GF-D8 (cell line): ENCODE data around the gene KRTAP10-1.
"Not testable (repeated sequence)": the region's sequence is repeated elsewhere in the genome, so short reads cannot be mapped to it uniquely, and the experiment has no call there.

ENCODE experiments used
- DNase-seq: peaks from one replicate; lab custom pipeline; 2025; lab: John Stamatoyannopoulos, UW

Gene KRTAP10-1

GRCh38 chr21:44539991-44540666 lies at the start of gene KRTAP10-1:
Gene KRTAP10-1 (minus strand): TSS chr21:44540195. CDS start chr21:44540150, 45 bp downstream.
- no peak for DNase-seq

GRCh38 chr21:44589094-44589493 lies 49.1 kb upstream of the KRTAP10-1 start:
- DNase-seq = no peak

- DNase-seq = no peak
These were observed 45.9 kb upstream of the KRTAP10-1 start for GRCh38 chr21:44585892-44586291.

- DNase-seq = no peak
These were observed 43.8 kb upstream of the KRTAP10-1 start for GRCh38 chr21:44583800-44584147.

GRCh38 chr21:44583089-44583799 lies 43.2 kb upstream of the KRTAP10-1 start:
- DNase-seq = no peak

- DNase-seq = no peak
These were observed 42.1 kb upstream of the KRTAP10-1 start for GRCh38 chr21:44582055-44582454.

GRCh38 chr21:44581158-44581557 lies 41.2 kb upstream of the KRTAP10-1 start:
- no peak for DNase-seq

- DNase-seq = not testable (repeated sequence)
These were observed 40.3 kb upstream of the KRTAP10-1 start, which contains the start of gene KRTAP10-5 for GRCh38 chr21:44580231-44580821. Gene KRTAP10-5 (minus strand): TSS chr21:44580604. CDS start chr21:44580578, 26 bp downstream.

GRCh38 chr21:44579833-44580144 lies 39.8 kb upstream of the KRTAP10-1 start:
- DNase-seq = no peak

- no peak for DNase-seq
These were observed 39.2 kb upstream of the KRTAP10-1 start for GRCh38 chr21:44579056-44579832.

- no peak for DNase-seq
These were observed 38.5 kb upstream of the KRTAP10-1 start for GRCh38 chr21:44578371-44579055.

- DNase-seq = no peak
These were observed 36.0 kb upstream of the KRTAP10-1 start for GRCh38 chr21:44576025-44576420.

- DNase-seq = no peak
These were observed 35.5 kb upstream of the KRTAP10-1 start for GRCh38 chr21:44575307-44576024.

- DNase-seq = no peak
These were observed 34.7 kb upstream of the KRTAP10-1 start for GRCh38 chr21:44574457-44575306.

- not testable (repeated sequence) for DNase-seq
These were observed 33.8 kb upstream of the KRTAP10-1 start, which contains the start of gene KRTAP10-4 for GRCh38 chr21:44573630-44574456. Gene KRTAP10-4 (plus strand): TSS chr21:44573729. CDS start chr21:44573759, 30 bp downstream.

GRCh38 chr21:44572959-44573583 lies 33.1 kb upstream of the KRTAP10-1 start:
- no peak for DNase-seq

GRCh38 chr21:44571844-44572782 lies 32.1 kb upstream of the KRTAP10-1 start:
- no peak for DNase-seq

- DNase-seq = no peak
These were observed 31.3 kb upstream of the KRTAP10-1 start for GRCh38 chr21:44571296-44571695.
